GM19468 (cell line): ENCODE measurements around the gene MIEF1.

Experiments used
- ATAC-seq: cut with Tn5 transposase; IDR thresholded peaks from one replicate; pipeline ENCODE4 v1.9.1; 2021; ENCODE audit warnings: mild to moderate bottlenecking, moderate library complexity, moderate number of reproducible peaks; ENCODE audit not compliant: unreplicated experiment; ENCODE audit errors: extremely low read depth

MIEF1 gene

DNA sequence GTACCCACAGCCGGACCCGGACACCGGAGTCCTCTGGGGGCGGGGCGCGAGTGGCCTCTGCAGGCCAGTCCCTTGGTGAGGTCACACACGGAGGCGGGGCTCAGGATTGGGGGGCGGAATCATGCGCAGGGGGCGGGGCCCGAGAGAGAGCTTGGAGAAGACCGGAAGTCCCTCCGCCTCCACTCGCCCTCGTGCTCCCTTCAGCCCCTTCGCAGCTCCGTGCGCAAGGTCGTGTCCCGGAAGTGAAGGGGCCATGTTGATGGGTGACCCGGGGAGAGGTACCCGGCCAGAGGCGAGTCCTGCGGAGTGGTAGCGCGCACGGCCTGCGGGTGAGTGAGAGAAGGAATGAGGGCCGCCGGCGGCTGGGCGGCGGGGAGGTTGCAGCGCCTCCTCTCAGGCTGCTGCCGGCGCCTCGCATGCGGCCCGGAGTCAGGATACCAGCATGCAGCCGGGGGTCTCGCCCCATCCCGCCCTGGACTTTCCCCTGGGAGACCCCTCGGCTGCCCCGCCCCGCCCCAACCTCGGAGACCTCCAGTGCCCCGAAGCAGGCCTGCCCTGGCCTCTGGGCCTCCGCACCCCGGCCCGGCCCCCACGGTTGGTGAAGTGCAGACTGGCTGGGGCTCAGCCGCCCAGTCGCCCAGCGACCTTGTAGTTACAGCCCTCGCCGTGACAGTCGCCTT, at the start of gene MIEF1:
Gene MIEF1 (plus strand): TSS at position 182 of the 680 bp plus-strand sequence. CDS start 9,005 bp downstream, outside the sequence.
- ATAC-seq, result peak; percentile 56

GRCh38 chr22:39452740-39453040, 49.4 kb upstream of the MIEF1 start:
- no peak for ATAC-seq

- no peak for ATAC-seq
Observed at GRCh38 chr22:39453765-39454378, 48.2 kb upstream of the MIEF1 start.

GRCh38 chr22:39454385-39454871, 47.7 kb upstream of the MIEF1 start:
- no peak for ATAC-seq

GRCh38 chr22:39456522-39457197, 45.4 kb upstream of the MIEF1 start, which contains the start of gene MGAT3:
MGAT3 (plus strand) TSS chr22:39457012; CDS start chr22:39487348, 30,336 bp downstream.
- no peak for ATAC-seq

DNA sequence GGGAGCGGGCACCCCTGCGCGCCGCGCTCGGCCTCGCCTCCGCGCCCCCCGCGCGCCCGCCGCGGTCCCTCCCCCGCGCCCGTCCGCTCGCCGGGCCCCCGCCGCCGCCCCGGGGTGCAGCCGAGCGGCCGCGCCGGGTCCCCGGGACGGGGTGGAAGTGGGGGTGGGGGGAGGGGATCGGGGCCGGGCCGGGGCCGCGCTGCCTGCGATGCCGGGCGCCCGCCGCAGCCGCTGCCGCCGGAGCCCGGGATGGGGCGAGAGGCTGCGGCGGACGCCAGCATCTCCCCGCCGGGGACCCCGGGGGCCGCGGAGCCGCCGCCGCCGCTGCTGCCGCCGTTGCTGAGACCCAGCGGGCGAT, 44.9 kb upstream of the MIEF1 start:
- no peak for ATAC-seq

DNA sequence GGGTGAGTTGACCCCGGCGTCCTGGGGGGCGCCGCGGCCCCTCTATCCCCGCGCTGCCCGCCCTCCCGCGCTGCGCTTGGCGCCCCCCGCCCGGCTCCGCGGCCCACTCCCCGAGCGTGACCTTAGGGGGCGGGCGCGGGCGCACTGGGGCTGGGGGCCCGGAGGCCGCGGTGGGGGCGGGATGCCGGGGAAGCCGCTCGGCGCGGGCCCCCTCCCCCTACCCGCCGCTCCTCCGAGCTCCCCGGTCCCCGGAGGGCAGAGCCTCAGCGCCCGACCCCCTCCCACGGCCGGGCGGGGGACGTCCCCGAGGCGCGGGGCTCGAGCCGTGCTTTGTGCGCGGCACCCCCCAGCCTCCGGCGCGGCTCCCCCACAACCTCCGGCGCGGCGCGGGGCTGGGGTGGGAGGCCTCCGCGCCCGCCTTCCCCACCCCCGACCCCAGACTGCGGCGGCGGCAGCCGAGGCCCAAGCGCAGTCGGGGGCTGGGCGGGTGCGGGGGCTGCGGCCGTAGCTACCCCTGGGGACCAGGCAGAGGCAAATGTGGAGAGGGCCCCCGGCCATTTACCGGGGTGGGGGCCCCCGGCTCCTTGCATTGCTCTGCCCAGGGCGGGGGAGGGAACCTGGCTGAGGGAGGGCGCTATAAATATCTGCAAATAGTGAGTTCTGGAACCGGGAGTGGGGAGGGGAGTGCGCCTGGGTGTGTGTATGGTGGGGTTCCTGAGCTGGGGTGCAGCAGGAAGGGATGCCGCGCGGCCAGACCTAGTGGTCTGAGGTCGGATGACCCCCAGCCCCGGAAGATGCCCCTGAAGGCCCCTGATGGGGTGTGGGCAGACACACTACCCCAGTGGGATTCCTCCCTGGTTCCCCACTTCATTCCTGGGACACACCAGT, 44.3 kb upstream of the MIEF1 start:
- ATAC-seq, result peak; percentile 27

- ATAC-seq, result no peak
Observed at GRCh38 chr22:39458444-39459083, 43.5 kb upstream of the MIEF1 start.

DNA sequence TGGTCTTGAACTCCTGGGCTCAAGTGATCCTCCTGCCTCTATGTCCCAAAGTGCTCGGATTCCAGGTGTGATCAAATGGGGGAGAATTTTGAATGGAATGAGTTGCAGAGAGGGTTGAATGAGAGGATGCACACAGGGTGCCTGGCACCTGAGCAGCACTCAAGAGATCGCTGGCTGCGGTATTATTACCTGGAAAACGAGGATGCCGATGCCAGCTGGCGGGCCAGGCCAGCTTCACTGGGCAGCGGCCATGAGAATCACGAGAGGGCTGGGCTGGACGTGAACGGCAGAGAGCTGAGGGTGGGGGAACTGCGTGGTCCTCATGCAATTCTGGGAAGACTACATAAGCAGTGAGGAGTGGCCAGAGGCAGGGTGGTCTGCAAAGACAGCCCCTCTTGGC, 42.4 kb upstream of the MIEF1 start:
- no peak for ATAC-seq

DNA sequence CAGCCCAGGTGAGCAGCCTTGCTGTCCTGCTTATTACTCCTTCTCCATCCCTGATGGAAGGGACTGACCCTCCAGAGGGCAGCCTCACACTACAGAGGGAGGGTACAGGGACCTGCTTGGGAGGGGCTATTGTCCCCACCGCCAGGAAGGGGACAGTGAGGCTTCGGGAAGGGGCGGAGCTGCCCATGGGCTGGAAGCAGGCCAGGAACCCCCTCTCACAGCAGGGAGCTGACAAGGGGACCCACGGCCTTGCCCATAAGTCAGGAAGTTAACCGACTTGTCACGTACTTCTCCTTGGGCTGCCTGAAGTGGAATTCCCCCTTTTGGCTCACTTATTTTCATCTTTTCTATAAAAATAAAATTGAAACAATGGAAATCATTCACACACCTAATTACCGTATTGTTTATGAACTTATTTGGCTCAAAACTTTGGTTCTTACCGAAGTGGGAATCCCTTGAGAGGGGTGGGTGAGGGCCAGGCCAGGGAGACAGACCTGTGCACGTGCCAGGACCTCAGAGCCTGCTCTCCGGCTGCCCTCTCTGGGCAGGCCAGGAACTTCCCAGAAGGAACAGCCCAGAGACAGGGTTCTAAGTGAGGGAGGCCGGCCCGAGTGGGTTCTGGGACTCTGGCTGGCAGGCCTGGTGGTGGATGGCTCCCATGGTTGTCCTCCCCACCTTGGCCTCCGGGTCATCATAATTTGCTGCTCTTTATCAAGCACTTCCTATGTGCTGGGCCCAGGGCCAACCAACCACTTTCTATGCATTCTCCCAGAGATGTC, 39.5 kb upstream of the MIEF1 start:
- no peak for ATAC-seq

DNA sequence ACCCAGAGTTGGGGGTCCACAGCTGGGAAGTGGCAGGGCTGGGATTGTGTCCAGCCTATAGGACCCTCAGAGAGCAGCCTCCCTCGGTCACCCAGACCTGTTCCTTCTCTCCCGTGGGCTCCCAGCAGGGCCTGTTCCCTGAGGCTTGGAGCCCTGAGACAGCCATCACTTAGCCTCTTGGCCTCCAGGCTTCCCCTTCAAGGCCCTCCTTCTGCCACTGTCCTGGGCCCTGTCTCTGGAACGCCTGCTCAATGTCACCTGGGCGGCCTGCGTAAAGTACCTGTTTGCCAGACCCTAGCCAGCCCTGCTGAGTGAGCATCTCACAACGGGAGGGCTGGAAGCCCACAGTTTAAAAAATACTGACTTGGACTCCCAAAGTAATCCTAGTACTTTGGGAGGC, 38.8 kb upstream of the MIEF1 start:
- no peak for ATAC-seq

- ATAC-seq, result no peak
Observed at GRCh38 chr22:39463931-39464390, 38.1 kb upstream of the MIEF1 start.

DNA sequence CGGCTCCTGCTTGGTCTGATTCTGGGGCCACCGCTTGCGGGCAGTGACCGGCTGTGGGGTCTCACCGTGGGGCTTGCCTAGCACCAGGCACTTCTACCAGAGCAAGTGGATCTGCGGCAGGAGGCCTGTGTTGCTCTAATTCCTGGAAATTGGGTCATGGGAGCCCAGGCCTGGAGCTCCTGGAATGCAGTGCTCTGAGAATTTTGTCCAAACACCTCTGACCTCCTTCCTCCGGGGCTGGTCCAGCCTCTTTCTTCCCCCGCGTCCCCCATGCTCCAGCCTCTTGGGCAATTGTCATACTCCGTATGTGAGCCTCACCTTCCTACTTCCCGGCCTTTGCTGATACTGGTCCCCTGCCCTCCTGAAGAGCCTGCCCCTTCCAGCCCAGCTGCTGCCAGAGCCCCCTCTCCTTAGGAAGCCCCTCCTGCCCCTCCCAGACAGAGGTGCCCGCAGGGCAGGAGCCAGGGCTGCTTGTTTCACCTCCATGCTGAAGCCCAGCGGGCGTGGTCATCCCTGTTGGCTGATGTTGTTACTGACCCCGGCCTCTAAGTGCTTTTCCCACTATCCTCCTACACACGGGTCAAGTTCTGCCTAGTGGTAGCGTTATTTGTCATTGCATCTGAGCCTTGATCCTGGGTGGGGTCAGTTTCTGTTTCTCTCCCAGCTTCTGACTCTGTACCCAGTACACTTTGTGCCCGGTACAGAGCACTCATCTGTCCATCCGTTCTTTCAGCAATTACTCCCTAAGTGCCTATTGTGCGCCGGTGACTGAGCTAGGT, 35.7 kb upstream of the MIEF1 start:
- no peak for ATAC-seq

GRCh38 chr22:39467390-39467895, 34.6 kb upstream of the MIEF1 start:
- no peak for ATAC-seq

- no peak for ATAC-seq
Observed at GRCh38 chr22:39468487-39469325, 33.4 kb upstream of the MIEF1 start.

DNA sequence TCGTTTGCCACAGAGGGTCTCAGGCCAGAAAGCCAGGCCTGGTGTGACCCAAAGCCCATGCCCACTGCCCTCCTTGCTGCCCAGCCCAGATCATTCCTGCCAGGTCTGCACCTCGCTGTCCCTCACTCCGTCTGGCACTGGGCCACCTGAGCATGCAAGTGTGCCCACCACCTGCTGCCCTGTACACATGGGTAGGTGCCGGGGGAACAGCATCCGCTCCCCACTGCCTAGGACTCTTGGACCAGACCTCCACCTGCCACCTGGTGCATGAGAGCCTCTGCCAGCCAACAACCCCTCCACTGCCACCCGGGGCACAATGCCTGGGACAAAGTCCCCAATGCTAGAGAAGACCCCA, 32.8 kb upstream of the MIEF1 start:
- no peak for ATAC-seq

GRCh38 chr22:39469681-39470450, 32.2 kb upstream of the MIEF1 start:
- no peak for ATAC-seq
